ENCODE results near the gene NHSL2.

DNA sequence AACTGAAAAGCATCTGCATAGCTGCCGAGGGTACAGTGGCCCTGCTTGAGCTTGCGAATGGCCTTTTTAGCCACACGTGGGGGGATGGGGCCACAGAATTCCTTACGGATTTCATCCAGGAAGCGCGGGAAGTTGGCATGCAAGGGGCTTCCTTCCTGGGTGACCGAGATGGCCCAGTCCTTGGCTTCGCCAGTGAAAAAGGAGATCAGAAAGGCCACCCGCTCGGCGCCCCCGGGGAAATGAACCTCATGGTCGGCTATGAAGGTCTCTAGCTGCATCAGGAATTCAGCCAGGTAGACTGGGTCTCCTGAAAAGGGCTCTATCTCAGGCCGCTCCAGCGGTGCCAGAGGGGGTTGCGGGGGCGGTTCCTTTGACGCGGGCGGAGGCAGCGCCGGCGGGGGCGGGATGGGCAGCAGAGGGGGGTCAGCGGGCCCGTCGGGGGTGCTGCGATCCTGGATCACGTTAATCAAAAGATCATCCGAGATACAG is 220.2 kb downstream of the NHSL2 start:
- no peak for TF ChIP-seq POLR2A (IDR thresholded peaks at IDR 0.05)
- TF ChIP-seq, protein P1, sequence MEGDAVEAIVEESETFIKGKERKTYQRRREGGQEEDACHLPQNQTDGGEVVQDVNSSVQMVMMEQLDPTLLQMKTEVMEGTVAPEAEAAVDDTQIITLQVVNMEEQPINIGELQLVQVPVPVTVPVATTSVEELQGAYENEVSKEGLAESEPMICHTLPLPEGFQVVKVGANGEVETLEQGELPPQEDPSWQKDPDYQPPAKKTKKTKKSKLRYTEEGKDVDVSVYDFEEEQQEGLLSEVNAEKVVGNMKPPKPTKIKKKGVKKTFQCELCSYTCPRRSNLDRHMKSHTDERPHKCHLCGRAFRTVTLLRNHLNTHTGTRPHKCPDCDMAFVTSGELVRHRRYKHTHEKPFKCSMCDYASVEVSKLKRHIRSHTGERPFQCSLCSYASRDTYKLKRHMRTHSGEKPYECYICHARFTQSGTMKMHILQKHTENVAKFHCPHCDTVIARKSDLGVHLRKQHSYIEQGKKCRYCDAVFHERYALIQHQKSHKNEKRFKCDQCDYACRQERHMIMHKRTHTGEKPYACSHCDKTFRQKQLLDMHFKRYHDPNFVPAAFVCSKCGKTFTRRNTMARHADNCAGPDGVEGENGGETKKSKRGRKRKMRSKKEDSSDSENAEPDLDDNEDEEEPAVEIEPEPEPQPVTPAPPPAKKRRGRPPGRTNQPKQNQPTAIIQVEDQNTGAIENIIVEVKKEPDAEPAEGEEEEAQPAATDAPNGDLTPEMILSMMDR (IDR thresholded peaks at IDR 0.05) = no peak

All from lower leg skin (tissue), 3 donors.